Measurements from ENCODE around the gene IMPG2.

DNA sequence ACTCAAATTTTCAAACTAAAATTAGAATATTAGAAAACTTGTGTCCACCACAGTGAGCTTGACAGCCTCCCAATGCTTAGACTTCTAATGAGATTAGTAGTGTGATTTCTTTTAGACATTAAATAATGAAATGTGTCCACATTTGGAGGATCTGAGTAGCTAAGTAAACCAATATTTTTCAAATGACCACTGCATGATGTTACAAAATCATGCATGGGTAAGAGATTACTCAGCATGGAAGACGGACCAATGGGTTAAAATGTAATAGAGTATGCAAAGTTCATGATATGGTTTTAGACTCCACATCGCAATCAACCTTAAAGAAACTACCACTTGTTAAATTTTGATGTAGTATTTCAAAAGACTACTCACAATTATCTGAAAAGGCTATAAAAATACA lies 130.6 kb downstream of the IMPG2 start:
- TF ChIP-seq CTCF (IDR thresholded peaks at IDR 0.05) = no peak
- no peak for TF ChIP-seq POLR2A (IDR thresholded peaks at IDR 0.05)
